IMR-90 (cell line): Measurements from ENCODE around the gene ZGRF1. TPM values are rescaled to one million over a fixed set of nuclear protein-coding genes. Genes with fewer than 3 reads are reported as not detected.

Experiments
- ATAC-seq: fragments of 200-7000 bp; cut with Tn5 transposase; 2 replicates; pipeline ENCODE4 v1.9.1; 2020; ENCODE audit warnings: low read depth, mild to moderate bottlenecking, moderate library complexity
- BruUV-seq: library from RNA; stranded (reverse); fragments of 400-500 nt; replicated peaks from 2 replicates; lab custom pipeline; 2021; lab: Mats Ljungman, UMichigan
- CTCF ChIA-PET: fragments of 300-600 bp; formaldehyde crosslinking; extraction: SDS; loops from one replicate; lab custom pipeline; 2021; ENCODE audit warnings: antibody characterized with exemption; lab: Yijun Ruan, JAX
- POLR2A ChIA-PET: fragments of 300-600 bp; sonication (Branson Sonifier 250); formaldehyde crosslinking; loops from one replicate; lab custom pipeline; 2022; ENCODE audit warnings: antibody characterized with exemption; ENCODE audit not compliant: unreplicated experiment; lab: Charles Lee
- DNase-seq: peaks from one replicate; pipeline ENCODE4 v3.0.0; 2013
- H2AFZ ChIP-seq: replicated peaks from 2 replicates; pipeline ENCODE3; 2013; ENCODE audit warnings: low read length, mild to moderate bottlenecking; ENCODE audit not compliant: poor library complexity
- H2AK5ac ChIP-seq: 2 replicates; pipeline ENCODE4 v1.6.1; 2013; ENCODE audit warnings: low read depth, low read length, inconsistent platforms
- H2AK9ac ChIP-seq: replicated peaks from 2 replicates; pipeline ENCODE3; 2013; ENCODE audit warnings: mild to moderate bottlenecking, low read depth, low read length, moderate library complexity; ENCODE audit not compliant: poor library complexity
- H2BK120ac ChIP-seq: 2 replicates; pipeline ENCODE4 v1.6.1; 2013; ENCODE audit warnings: low read depth, low read length, inconsistent platforms
- H2BK15ac ChIP-seq: 3 replicates; pipeline ENCODE4 v1.6.1; 2013; ENCODE audit warnings: low read depth, low read length, inconsistent platforms
- H2BK20ac ChIP-seq: 2 replicates; pipeline ENCODE4 v1.6.1; 2013; ENCODE audit warnings: low read depth, mild to moderate bottlenecking, inconsistent platforms, low read length, moderate library complexity
- H2BK5ac ChIP-seq: 2 replicates; pipeline ENCODE4 v1.6.1; 2013; ENCODE audit warnings: mild to moderate bottlenecking, low read depth, low read length, inconsistent platforms; ENCODE audit not compliant: poor library complexity, severe bottlenecking
- H3K14ac ChIP-seq: replicated peaks from 2 replicates; pipeline ENCODE4 v1.6.1; 2013; ENCODE audit warnings: low read depth, low read length, inconsistent platforms
- H3K18ac ChIP-seq: 2 replicates; pipeline ENCODE4 v1.6.1; 2013; ENCODE audit warnings: low read depth, low read length, control low read depth
- H3K23ac ChIP-seq: 2 replicates; pipeline ENCODE4 v1.6.1; 2013; ENCODE audit warnings: low read depth, low read length, inconsistent platforms
- H3K27ac ChIP-seq: 2 replicates; pipeline ENCODE4 v1.5.1; 2013; ENCODE audit warnings: mild to moderate bottlenecking, control low read depth, low read length; ENCODE audit not compliant: insufficient read depth
- H3K27me3 ChIP-seq: 2 replicates; pipeline ENCODE4 v1.6.1; 2013; ENCODE audit warnings: low read length; ENCODE audit not compliant: control insufficient read depth, insufficient read depth
- H3K36me3 ChIP-seq: 2 replicates; pipeline ENCODE4 v1.6.1; 2013; ENCODE audit warnings: low read length, mixed read lengths; ENCODE audit not compliant: control insufficient read depth, insufficient read depth
- H3K4ac ChIP-seq: 2 replicates; pipeline ENCODE4 v1.6.1; 2013; ENCODE audit warnings: low read depth, low read length, inconsistent platforms
- H3K4me1 ChIP-seq: 2 replicates; pipeline ENCODE4 v1.6.1; 2013; ENCODE audit warnings: low read length, mixed read lengths; ENCODE audit not compliant: control insufficient read depth, insufficient read depth
- H3K4me2 ChIP-seq: 2 replicates; pipeline ENCODE4 v1.6.1; 2013; ENCODE audit warnings: low read depth, mild to moderate bottlenecking, control low read depth, low read length, moderate library complexity
- H3K4me3 ChIP-seq: 2 replicates; pipeline ENCODE4 v1.5.1; 2013; ENCODE audit warnings: low read depth, mild to moderate bottlenecking, control low read depth, low read length, moderate library complexity; ENCODE audit not compliant: insufficient read depth
- H3K56ac ChIP-seq: 2 replicates; pipeline ENCODE4 v1.6.1; 2013; ENCODE audit warnings: low read length, inconsistent platforms; ENCODE audit not compliant: insufficient read depth; ENCODE audit errors: extremely low read depth
- H3K79me1 ChIP-seq, 2 experiments: 2 replicates each; pipeline ENCODE4 v1.6.1; 2013; ENCODE audit warnings: low read length in 2 of 2, inconsistent platforms in 1 of 2, low read depth in 1 of 2
- H3K9ac ChIP-seq: 2 replicates; pipeline ENCODE4 v1.6.1; 2013; ENCODE audit warnings: low read depth, low read length, control low read depth
- H3K9me1 ChIP-seq: 2 replicates; pipeline ENCODE4 v1.6.1; 2013; ENCODE audit warnings: low read length, inconsistent platforms; ENCODE audit not compliant: insufficient read depth
- H3K9me3 ChIP-seq: 2 replicates; pipeline ENCODE4 v1.6.1; 2013; ENCODE audit warnings: low read length; ENCODE audit not compliant: control insufficient read depth, insufficient read depth
- H4K20me1 ChIP-seq: 2 replicates; pipeline ENCODE4 v1.6.1; 2013; ENCODE audit warnings: low read length, inconsistent platforms; ENCODE audit not compliant: insufficient read depth
- H4K5ac ChIP-seq: 2 replicates; pipeline ENCODE4 v1.6.1; 2013; ENCODE audit warnings: mild to moderate bottlenecking, low read depth, low read length, control low read depth
- H4K8ac ChIP-seq, 2 experiments: 2 replicates each; pipeline ENCODE4 v1.6.1; 2013; ENCODE audit warnings: low read depth in 2 of 2, low read length in 2 of 2, control low read depth in 1 of 2, inconsistent platforms in 1 of 2
- H4K91ac ChIP-seq: 2 replicates; pipeline ENCODE4 v1.6.1; 2013; ENCODE audit warnings: low read depth, low read length, inconsistent platforms; ENCODE audit not compliant: insufficient read depth
- BHLHE40 ChIP-seq: fragments of 150-350 bp; IDR thresholded peaks from 2 replicates; pipeline ENCODE4 v1.6.1; 2016; ENCODE audit warnings: mild to moderate bottlenecking, low read depth, low read length
- CEBPB ChIP-seq: IDR thresholded peaks from 2 replicates; pipeline ENCODE4 v1.6.1; 2012; ENCODE audit warnings: low read depth, low read length, improper control_type of control experiment
- CHD1 ChIP-seq: IDR thresholded peaks from 2 replicates; pipeline ENCODE4 v1.6.1; 2012; ENCODE audit warnings: low read depth, low read length, improper control_type of control experiment
- FOS ChIP-seq: fragments of 150-350 bp; IDR thresholded peaks from 2 replicates; pipeline ENCODE4 v1.6.1; 2016; ENCODE audit warnings: low read depth, low read length
- MAFK ChIP-seq: IDR thresholded peaks from 2 replicates; pipeline ENCODE4 v1.6.1; 2012; ENCODE audit warnings: low read depth, low read length, improper control_type of control experiment
- MAZ ChIP-seq: IDR thresholded peaks from 2 replicates; pipeline ENCODE4 v1.6.1; 2012; ENCODE audit warnings: low read depth, mild to moderate bottlenecking, low read length, improper control_type of control experiment, moderate library complexity, borderline replicate concordance
- MXI1 ChIP-seq: IDR thresholded peaks from 2 replicates; pipeline ENCODE4 v1.6.1; 2012; ENCODE audit warnings: low read depth, mild to moderate bottlenecking, low read length, moderate library complexity, borderline replicate concordance
- NFE2L2 ChIP-seq: fragments of 150-350 bp; IDR thresholded peaks from 2 replicates; pipeline ENCODE4 v1.6.1; 2016; ENCODE audit warnings: low read depth, mild to moderate bottlenecking, low read length
- POLR2A ChIP-seq: IDR thresholded peaks from 2 replicates; pipeline ENCODE4 v1.6.1; 2012; ENCODE audit warnings: mild to moderate bottlenecking, low read depth, low read length
- RAD21 ChIP-seq: IDR thresholded peaks from 2 replicates; pipeline ENCODE4 v1.6.1; 2012; ENCODE audit warnings: low read length, improper control_type of control experiment
- RCOR1 ChIP-seq: IDR thresholded peaks from 2 replicates; pipeline ENCODE4 v1.6.1; 2012; ENCODE audit warnings: mild to moderate bottlenecking, low read length, improper control_type of control experiment; ENCODE audit not compliant: insufficient replicate concordance
- RFX5 ChIP-seq: IDR thresholded peaks from 2 replicates; pipeline ENCODE4 v1.8.0; 2012; ENCODE audit warnings: low read depth, mild to moderate bottlenecking, low read length, moderate library complexity
- SMC3 ChIP-seq: fragments of 150-350 bp; IDR thresholded peaks from 2 replicates; pipeline ENCODE4 v1.6.1; 2016; ENCODE audit warnings: low read depth, mild to moderate bottlenecking, antibody characterized with exemption, low read length, moderate library complexity
- USF2 ChIP-seq: fragments of 150-350 bp; IDR thresholded peaks from 2 replicates; pipeline ENCODE4 v1.6.1; 2017; ENCODE audit warnings: mild to moderate bottlenecking, antibody characterized with exemption, low read length, low read depth
- dilution Hi-C: fragments of 300-500 bp; cut with HindIII; formaldehyde crosslinking; loops from one replicate; pipeline ENCODE4 v1.14.3; 2018; ENCODE audit warnings: low sequenced_read_pairs; ENCODE audit not compliant: unreplicated experiment
- in situ Hi-C: fragments of 300-500 bp; cut with MboI; formaldehyde crosslinking; loops from 3 replicates; pipeline ENCODE4 v1.14.3; 2019; ENCODE audit warnings: low sequenced_read_pairs, inconsistent platforms, mixed read lengths
- intact Hi-C: fragments of 100-400 bp; cut with micrococcal nuclease; formaldehyde crosslinking; loops from 2 replicates; pipeline ENCODE4 v1.10.0; 2022
- polyA plus RNA-seq, 3 experiments: library from polyadenylated mRNA; depleted of rRNA; stranded (reverse); fragments of >200 nt; gene quantifications; 2 replicates each; pipeline ENCODE4 v1.2.3, GENCODE V29; 2012; ENCODE audit warnings: low replicate concordance in 1 of 3
- total RNA-seq: library from RNA; depleted of rRNA; stranded (reverse); fragments of >200 nt; gene quantifications from 2 replicates; pipeline ENCODE4 v1.2.3, GENCODE V29; 2012
- TF ChIP-seq, protein P1 (sequence below): conservative IDR thresholded peaks from 2 replicates; pipeline ENCODE4 v1.5.1; 2012; ENCODE audit warnings: mild to moderate bottlenecking, low read depth, low read length, improper control_type of control experiment
- TF ChIP-seq, protein P2 (sequence below): fragments of 150-350 bp; IDR thresholded peaks from 2 replicates; pipeline ENCODE4 v1.6.1; 2016; ENCODE audit warnings: low read depth, mild to moderate bottlenecking, low read length, moderate library complexity, borderline replicate concordance

Gene ZGRF1
- total and polyA plus RNA-seq, 2 of the 4 experiments (the other 2 are of a cell fraction), result 2.8 to 5.6 TPM

GRCh38 chr4:112589206-112589605, 47.5 kb downstream of the ZGRF1 start:
- no peak overlapping the region for H3K4me3 ChIP-seq
- CTCF ChIA-PET, result no interaction called here

More at GRCh38 chr4:112589206-112589605, 47.5 kb downstream of the ZGRF1 start:
- dilution Hi-C loops, result no loop called here
- H2BK20ac ChIP-seq, result no peak overlapping the region
- H3K18ac ChIP-seq, result no peak overlapping the region
- BruUV-seq, result no TSS peak
- ATAC-seq (peak; percentile 44), DNase-seq (peak; percentile 23)
- no peak overlapping the region for H3K23ac ChIP-seq
- H4K91ac ChIP-seq, result no peak overlapping the region
- H3K56ac ChIP-seq, result no peak overlapping the region
- in situ Hi-C loops, result no loop called here
- no peaks in the 10 kb centered on the region for H3K27me3 ChIP-seq
- no peak overlapping the region for H3K14ac ChIP-seq
- POLR2A ChIA-PET, result interaction anchor here (0.6 kb wide), 1 partner anchor 17 kb away, joined by 3 read pairs; no protein-coding TSS in a partner anchor
- no peak overlapping the region for H4K5ac ChIP-seq
- no peak overlapping the region for H4K8ac ChIP-seq
- H3K4me1 ChIP-seq, result 0 out of 2 replicates have a peak, but pooled peaks cover 2% of the 10 kb centered on the region
- TF ChIP-seq SMC3 (no peak), USF2 (no peak), RAD21 (no peak), CHD1 (no peak), FOS (no peak), NFE2L2 (no peak), CEBPB (no peak), RFX5 (no peak), BHLHE40 (no peak), MAZ (no peak), POLR2A (no peak), MAFK (no peak), MXI1 (no peak), RCOR1 (no peak)
- TF ChIP-seq, protein P1, sequence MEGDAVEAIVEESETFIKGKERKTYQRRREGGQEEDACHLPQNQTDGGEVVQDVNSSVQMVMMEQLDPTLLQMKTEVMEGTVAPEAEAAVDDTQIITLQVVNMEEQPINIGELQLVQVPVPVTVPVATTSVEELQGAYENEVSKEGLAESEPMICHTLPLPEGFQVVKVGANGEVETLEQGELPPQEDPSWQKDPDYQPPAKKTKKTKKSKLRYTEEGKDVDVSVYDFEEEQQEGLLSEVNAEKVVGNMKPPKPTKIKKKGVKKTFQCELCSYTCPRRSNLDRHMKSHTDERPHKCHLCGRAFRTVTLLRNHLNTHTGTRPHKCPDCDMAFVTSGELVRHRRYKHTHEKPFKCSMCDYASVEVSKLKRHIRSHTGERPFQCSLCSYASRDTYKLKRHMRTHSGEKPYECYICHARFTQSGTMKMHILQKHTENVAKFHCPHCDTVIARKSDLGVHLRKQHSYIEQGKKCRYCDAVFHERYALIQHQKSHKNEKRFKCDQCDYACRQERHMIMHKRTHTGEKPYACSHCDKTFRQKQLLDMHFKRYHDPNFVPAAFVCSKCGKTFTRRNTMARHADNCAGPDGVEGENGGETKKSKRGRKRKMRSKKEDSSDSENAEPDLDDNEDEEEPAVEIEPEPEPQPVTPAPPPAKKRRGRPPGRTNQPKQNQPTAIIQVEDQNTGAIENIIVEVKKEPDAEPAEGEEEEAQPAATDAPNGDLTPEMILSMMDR, result no peak
- TF ChIP-seq, protein P2, sequence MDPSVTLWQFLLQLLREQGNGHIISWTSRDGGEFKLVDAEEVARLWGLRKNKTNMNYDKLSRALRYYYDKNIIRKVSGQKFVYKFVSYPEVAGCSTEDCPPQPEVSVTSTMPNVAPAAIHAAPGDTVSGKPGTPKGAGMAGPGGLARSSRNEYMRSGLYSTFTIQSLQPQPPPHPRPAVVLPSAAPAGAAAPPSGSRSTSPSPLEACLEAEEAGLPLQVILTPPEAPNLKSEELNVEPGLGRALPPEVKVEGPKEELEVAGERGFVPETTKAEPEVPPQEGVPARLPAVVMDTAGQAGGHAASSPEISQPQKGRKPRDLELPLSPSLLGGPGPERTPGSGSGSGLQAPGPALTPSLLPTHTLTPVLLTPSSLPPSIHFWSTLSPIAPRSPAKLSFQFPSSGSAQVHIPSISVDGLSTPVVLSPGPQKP, result no peak
- no peaks in the 10 kb centered on the region for H3K9me1 ChIP-seq
- no peaks in the 10 kb centered on the region for H3K79me1 ChIP-seq
- H4K20me1 ChIP-seq, result no peaks in the 10 kb centered on the region
- intact Hi-C loops, result no loop called here
- H2BK5ac ChIP-seq, result no peak overlapping the region
- no peak overlapping the region for H2AK5ac ChIP-seq
- H2BK120ac ChIP-seq, result no peak overlapping the region
- no peak overlapping the region for H3K9ac ChIP-seq
- H3K4me2 ChIP-seq, result no peak overlapping the region
- no peak overlapping the region for H3K27ac ChIP-seq
- no peaks in the 10 kb centered on the region for H3K9me3 ChIP-seq
- H2AK9ac ChIP-seq, result no peak overlapping the region
- H3K4ac ChIP-seq, result no peak overlapping the region
- H3K36me3 ChIP-seq, result no peaks in the 10 kb centered on the region
- no peak overlapping the region for H2BK15ac ChIP-seq
- no peak overlapping the region for H2AFZ ChIP-seq
